Esophagus squamous epithelium (tissue), 4 donors: Measurements from ENCODE around the gene BACE1.

Experiments used
- POLR2A ChIP-seq, 4 donors: fragments of 450-650 bp; IDR thresholded peaks; one replicate each; pipeline ENCODE4 v1.6.1; 2017; ENCODE audit warnings: antibody characterized with exemption in 4 of 4, mild to moderate bottlenecking in 4 of 4, moderate library complexity in 3 of 4
- TF ChIP-seq, protein P1 (sequence below), 6 experiments: fragments of 450-650 bp in 4 of 6; fragments of 200-600 bp in 2 of 6; sonication (generic) in 2 of 6; IDR thresholded peaks; one replicate each; pipeline ENCODE4 v1.5.1; 2016 to 2019; ENCODE audit warnings: antibody characterized with exemption in 6 of 6, mild to moderate bottlenecking in 4 of 6, moderate library complexity in 4 of 6

DNA sequence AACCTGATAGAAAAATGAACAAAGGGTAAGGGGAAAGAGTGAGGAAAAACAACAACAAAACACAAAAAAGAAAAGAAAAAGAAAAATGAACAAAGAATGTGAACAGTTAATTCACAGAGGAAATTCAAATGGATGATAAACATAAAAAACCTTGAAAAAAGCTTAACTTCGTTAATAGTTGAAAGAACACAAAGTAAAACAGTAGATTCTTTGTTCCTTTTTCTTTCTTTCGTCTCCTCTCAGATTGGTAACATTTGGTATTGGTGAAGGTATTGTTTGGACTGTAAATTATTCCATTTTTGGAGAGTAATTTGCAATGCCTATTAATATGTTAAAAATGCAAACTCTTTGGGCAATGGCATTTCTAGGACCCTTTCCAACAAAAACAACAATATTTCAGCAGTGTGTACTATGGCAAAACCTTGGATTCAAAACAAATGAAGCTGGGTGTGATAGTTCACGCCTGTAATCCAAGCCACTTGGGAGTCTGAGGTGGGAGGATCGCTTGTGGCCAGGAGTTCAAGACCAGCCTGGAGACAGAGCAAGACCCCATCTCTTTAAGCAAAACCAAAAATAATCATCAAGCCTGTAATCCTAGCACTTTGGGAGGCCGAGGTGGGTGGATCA is 3.3 kb upstream of the BACE1 start:
- TF ChIP-seq, protein P1, sequence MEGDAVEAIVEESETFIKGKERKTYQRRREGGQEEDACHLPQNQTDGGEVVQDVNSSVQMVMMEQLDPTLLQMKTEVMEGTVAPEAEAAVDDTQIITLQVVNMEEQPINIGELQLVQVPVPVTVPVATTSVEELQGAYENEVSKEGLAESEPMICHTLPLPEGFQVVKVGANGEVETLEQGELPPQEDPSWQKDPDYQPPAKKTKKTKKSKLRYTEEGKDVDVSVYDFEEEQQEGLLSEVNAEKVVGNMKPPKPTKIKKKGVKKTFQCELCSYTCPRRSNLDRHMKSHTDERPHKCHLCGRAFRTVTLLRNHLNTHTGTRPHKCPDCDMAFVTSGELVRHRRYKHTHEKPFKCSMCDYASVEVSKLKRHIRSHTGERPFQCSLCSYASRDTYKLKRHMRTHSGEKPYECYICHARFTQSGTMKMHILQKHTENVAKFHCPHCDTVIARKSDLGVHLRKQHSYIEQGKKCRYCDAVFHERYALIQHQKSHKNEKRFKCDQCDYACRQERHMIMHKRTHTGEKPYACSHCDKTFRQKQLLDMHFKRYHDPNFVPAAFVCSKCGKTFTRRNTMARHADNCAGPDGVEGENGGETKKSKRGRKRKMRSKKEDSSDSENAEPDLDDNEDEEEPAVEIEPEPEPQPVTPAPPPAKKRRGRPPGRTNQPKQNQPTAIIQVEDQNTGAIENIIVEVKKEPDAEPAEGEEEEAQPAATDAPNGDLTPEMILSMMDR (IDR thresholded peaks at IDR 0.05), result no peak
- no peak for TF ChIP-seq POLR2A (IDR thresholded peaks at IDR 0.05)
